ENCODE results near the gene RPLP2.

RPLP2 gene

DNA sequence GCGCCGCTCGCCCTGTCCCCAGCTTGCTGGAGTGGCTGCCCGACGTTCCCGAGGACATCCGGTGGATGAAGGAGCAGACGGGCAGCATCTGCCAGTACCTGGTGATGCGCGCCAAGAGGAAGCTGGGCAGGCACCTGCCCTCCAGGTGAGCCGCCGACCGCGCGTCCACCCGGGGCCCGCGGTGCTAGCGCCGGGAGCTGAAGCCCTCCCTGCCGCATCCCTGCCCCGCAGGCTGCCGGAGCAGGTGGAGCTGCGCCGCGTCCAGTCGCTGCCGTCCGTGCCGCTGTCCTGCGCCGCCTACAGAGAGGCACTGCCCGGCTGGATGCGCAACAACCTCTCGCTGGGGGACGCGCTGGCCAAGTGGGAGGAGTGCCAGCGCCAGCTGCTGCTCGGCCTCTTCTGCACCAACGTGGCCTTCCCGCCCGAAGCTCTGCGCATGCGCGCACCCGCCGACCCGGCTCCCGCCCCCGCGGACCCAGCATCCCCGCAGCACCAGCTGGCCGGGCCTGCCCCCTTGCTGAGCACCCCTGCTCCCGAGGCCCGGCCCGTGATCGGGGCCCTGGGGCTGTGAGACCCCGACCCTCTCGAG lies 14.6 kb downstream of the RPLP2 start:
- no peak for DNase-seq (ENCODE audit: low read depth in 2 of 2)

DNA sequence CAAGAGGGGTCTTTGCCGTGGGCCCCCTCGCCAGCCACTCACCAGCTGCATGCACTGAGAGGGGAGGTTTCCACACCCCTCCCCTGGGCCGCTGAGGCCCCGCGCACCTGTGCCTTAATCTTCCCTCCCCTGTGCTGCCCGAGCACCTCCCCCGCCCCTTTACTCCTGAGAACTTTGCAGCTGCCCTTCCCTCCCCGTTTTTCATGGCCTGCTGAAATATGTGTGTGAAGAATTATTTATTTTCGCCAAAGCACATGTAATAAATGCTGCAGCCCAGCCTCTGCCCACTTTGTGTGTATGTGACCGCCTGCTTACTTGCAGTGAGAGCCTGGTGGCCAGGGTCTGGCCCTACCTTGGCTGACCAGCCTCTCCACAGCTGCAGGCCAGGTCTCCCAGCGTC lies 15.2 kb downstream of the RPLP2 start:
- no peak for DNase-seq (ENCODE audit: low read depth in 2 of 2)

DNA sequence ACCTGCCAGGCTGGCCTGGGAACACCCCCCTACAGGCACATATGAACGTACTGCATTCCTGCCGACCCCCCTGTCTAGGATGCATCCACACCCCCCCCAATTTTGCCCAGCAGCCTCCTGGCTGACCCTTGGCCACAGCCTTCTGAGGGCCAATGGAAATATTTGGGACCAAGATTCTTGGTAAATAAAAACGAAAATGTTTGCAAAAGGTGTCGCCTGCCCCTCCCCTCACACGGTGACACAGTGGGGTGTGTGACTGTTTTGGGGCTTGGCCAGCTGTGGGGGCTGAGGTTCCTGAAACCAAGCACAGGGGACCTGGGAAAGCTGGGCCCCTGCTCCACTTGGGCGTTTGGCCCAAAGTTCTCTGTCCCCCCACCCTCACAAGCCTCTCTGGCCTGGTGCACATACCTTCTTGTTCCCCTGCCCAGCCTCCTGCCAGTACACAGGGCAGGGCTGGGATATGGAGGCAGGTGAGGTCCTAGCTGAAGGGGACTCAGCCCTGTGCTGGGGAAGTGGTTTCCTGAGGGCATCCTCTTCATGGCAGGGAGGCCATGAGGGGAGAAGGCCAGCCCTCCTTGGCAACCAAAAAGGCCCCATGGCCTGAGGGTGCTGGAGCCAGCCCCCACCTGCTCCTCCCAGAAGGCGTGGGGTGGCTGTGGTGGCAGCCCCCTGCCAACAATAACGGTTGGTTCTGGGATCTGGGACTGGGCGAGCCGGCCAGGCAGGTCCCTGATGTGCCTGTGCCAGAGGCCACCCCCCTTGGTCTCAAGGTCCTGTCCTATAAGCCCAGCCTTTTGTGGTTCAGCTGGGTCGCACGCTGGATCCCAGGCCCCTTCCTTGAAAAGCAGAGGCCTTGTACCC lies 15.8 kb downstream of the RPLP2 start:
- no peak for DNase-seq (ENCODE audit: low read depth in 2 of 2)

DNA sequence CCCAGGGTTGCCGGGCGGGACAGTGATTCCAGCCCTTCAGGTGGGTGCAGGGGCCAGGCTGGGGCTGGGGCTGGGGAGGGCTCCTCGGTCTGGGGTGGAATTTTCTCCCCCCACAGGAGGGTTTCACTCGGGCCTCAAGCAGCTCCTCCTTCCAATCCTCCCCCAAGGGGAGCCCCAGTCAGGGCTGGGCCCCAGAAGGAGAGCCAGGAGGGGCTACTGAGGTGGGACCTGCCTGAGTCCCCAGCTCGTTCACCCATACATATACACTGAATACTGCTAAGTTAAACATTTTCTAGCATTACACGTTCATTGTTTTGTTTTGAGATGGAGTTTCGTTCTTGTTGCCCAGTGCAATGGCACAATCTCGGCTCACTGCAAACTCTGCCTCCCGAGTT lies 16.5 kb downstream of the RPLP2 start:
- no peak for DNase-seq (ENCODE audit: low read depth in 2 of 2)

DNA sequence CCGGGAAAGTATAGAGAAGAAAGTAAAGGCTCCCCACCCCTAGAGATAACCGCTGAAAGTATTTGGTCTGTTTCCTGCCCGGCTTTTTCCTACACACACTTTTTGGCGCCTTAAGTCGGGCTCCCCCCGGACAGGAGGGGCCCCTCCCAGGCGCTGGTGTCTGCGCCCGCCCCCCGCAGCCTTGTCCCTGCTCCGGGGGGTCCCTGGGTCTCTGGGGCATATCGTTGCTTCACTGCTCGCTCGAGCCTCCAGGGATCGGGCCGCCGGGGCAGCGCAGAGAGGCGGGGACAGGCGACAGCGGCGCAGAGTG lies 17.0 kb downstream of the RPLP2 start:
- DNase-seq (ENCODE audit: low read depth in 2 of 2), result no peak

DNA sequence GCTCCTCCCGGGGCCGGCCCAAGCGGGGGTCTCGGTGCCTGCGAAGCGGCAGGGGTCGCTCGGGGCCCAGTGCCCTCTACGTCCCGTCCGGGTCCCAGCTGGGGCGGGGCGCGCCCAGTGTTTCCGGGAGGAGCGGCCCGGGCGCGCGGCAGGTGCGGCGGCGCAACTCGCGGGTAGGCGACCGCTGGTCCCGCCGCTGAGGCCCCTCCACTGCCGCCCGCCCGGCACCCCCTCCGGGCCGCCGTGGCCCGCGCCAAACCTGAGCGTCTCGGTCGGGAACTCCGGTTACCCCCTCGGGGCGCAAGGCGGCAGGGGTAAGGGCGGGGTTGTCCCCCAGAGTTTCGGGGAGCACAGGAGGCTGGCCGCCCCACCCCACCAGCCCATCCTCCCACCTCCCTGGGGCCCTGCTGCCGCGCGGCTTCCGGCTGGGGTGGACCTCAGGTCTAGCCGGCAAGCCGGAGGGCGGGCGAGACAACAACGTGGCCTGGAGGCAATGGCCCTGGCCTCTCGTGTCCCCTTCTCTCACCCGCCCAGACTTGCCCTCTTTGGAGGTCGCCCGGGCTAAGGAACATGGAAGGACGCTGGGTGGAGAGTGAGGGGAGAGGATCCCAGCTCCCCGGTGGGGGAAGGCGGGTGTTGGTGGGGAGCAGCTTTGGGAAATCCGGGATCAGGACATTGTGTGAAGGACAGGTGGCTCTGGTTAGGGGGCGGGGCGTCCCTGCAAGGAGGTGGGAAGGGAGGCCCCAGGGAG lies 17.6 kb downstream of the RPLP2 start:
- DNase-seq (ENCODE audit: low read depth in 2 of 2), result no peak

DNA sequence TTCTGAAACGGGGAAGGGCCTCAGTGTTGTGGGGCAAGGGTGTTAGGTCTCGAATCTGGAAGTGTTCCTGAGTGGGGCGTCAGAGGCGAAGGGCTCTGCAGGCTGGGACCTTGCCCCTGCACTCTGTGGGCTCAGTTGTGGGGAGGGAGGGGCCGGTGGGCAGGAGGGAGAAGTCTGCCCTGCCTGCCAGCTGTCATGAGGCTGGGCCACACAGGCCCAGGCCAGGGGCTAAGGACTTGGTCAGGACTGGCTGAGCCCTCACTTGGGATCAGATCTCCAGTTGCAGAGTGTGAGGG lies 18.1 kb downstream of the RPLP2 start, which contains the start of gene CRACR2B:
TSS of gene CRACR2B (plus strand) at position 23 of the 296 bp plus-strand sequence. CDS start 689 bp downstream, outside the sequence.
- DNase-seq (ENCODE audit: low read depth in 2 of 2), result no peak

DNA sequence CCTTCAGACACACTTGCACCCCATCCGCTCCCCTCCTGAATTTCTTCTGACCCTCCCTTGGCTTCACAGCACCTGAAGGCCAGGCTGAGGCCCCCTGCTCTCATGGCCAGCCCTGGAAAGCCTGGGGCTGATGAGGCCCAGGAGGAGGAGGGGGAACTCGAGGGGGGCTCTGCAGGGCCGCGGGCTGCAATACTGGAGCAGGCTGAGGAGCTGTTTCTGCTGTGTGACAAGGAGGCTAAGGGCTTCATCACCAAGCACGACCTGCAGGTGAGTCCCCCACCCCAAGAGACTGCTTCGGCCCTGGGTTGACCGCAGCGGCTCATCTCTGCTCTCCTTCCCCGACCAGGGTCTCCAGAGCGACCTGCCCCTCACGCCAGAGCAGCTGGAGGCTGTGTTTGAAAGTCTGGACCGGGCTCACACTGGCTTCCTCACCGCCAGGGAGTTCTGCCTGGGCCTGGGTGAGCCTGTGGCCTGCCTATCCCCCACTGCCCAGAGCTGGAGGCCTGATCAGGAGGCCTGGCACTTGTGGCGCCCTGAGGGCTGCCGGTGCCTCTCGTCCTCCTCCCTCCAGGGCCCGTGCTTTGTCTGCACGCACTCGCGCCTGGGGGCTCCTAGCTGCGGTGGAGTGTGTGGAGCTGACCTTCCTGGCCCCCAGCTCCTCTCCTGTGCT lies 18.9 kb downstream of the RPLP2 start:
- no peak for DNase-seq (ENCODE audit: low read depth in 2 of 2)

DNA sequence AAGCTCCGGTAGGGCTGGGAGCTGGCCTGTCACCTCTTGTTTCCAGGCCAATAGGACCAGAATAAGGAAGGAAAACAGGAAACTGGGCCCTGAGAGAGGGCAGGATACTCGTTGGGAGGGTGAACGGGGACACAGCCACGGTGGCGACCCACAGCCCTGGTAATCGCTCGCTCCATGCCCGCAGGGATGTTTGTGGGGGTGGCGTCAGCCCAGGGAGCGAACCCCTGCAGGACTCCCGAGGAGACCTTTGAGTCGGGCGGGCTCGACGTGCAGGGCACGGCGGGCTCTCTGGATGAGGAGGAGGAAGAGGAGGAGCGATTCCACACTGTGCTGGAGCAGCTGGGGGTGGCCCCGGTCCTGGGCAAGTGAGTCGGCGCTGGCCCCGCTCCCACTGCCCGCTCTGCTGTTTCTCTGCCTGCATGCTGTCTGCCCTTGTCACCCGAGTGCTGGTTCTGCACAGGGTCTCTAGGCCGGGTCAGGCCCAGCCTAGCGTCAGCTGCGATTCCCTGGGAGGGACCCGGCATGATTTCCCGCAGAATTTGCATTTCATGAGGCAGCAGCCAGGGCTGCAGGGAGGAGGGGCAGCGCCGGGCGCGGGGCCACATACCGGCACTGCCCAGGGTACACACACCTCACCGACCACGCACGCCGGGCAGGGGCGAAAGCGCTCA lies 19.5 kb downstream of the RPLP2 start:
- DNase-seq (ENCODE audit: low read depth in 2 of 2), result no peak

DNA sequence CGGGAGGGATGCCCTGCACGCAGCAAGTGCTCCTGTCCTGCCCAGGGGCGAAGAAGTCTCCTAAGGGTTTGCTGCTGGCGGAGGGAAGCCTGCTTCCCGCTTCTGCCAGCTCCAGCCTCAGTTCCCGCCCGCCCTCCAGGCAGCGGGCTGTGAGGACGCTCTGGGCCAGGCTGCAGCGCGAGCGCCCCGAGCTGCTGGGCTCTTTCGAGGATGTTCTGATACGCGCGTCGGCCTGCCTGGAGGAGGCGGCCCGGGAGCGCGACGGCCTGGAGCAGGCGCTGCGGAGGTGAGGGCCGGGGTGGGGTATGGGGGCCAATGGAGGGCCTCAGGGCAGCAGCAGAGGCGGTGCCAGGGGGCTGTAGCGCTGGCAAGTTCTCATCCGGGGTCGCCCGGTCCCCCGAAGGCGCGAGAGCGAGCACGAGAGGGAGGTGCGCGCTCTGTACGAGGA lies 20.1 kb downstream of the RPLP2 start:
- no peak for DNase-seq (ENCODE audit: low read depth in 2 of 2)

DNA sequence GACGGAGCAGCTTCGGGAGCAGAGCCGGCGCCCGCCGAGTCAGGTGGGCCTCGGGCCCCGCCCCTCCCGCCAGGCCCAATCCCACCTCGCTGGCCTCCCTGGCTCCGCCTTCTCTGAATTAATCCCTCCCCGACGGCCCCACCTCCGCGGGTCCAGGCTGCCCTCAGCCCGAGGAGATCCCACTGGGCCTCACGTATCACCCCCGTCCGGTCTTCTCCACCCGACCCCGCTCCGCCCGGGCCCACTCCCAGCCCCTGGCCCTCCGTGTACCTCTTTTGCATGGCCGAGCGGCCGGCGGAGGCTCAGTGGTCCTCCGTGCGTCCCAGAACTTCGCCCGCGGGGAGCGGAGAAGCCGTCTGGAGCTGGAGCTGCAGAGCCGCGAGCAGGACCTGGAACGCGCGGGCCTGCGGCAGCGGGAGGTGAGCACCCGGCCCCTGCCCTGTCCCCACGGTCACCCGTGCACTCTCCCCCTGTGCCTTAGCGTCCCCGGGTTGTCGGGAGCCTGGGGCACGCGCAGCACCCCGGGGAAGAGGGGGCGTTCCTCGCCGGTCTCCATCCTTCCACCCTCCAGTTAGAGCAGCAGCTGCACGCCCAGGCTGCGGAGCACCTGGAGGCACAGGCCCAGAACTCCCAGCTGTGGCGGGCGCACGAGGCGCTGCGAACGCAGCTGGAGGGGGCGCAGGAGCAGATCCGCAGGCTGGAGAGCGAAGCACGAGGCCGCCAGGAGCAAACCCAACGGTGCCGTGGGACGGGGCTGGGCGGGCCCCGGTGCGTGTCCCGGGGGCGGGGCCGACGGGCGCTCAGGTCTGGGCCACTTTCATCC lies 20.7 kb downstream of the RPLP2 start:
- no peak for DNase-seq (ENCODE audit: low read depth in 2 of 2)

DNA sequence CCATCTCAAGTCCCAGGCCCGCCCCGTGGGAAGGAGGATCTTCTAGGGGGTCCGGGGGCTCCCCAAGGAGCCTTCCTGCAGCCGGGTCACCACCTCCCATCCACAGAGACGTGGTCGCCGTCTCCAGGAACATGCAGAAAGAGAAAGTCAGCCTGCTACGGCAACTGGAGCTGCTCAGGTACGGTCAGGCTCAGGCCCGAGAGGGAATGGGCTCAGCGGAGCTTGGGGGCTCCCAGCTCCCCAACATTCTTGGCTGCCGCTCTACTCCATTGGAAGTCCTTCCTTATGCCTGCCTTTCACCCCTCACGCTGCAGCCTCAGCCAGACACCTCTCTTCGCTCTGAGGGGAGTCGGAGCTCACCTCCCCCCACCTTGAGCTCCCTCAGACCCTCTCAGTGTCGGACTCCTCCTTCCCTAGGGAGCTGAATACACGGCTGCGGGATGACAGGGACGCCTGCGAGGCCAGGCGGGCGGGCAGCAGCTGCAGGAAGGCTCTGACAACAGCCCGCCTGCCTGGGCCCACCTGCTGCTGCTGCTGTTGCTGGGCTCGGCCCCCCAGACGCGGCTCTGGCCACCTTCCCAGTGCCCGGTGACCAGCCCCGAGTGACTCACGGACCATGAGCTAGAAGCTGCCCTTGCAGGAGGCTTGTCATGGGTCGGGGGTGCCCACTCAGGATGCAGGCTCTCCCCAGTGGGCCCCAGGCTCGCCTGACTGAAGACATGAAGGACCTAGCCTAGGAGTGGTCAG lies 21.5 kb downstream of the RPLP2 start:
- no peak for DNase-seq (ENCODE audit: low read depth in 2 of 2)

DNA sequence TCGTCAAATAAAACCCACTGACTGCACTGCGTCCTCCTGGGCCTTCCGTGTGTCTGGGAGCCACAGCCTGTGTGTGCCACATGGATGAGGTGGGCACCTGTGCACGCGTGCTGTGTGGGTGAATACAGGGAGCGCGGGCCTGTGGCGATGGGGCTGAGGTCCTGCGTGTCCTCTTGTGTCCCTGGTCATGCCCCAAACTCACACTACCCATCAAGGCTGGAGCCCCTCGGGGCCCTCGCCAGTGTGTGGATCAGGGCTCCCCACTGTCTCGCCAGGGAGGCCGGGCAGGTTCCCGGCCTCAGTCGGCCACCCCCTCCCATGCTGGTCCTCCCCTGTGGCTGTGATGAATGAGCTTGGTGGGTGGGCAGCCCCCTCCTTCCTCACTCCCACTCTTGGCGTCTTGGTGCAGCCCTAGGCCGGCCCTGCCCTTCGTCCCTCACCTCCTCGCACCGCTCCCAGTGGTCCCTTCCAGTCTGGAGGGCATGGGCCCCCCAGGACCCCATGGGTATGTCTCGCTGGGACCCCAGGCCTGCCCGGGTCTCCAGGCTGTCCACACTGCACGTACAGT lies 22.3 kb downstream of the RPLP2 start:
- DNase-seq (ENCODE audit: low read depth in 2 of 2), result no peak

DNA sequence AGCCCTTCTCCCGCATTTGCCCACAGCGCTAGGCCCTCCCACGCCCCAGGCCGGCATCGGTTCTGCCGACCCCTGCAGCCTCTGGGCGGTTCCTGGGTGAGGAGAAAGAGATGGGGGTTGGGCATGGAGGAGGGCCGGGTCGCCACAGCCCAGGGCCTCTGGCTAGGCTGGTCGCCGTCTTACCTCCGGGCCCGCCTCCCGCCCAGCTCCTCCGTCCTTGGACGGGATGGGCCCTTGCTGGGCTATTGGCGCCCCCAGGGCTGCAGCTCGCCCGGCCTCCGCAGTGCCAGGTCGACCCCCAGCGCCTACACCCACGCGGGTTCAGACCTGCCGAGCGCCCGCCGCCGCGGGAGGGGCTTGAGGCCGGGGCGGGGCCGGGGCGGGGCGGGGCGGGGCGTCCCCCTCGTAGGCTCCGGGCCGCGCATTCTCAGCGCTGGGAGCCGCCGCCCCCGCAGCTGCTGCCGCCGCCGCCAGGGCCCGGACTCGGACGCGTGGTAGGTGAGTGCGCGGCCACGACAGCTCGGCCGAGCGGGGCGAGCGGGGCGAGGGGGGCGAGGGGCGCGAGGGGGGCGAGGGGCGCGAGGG lies 22.9 kb downstream of the RPLP2 start, which contains the start of gene CD151:
TSS of gene CD151 (plus strand) at position 424 of the 585 bp plus-strand sequence. CDS start 3,118 bp downstream, outside the sequence.
- no peak for DNase-seq (ENCODE audit: low read depth in 2 of 2)

DNA sequence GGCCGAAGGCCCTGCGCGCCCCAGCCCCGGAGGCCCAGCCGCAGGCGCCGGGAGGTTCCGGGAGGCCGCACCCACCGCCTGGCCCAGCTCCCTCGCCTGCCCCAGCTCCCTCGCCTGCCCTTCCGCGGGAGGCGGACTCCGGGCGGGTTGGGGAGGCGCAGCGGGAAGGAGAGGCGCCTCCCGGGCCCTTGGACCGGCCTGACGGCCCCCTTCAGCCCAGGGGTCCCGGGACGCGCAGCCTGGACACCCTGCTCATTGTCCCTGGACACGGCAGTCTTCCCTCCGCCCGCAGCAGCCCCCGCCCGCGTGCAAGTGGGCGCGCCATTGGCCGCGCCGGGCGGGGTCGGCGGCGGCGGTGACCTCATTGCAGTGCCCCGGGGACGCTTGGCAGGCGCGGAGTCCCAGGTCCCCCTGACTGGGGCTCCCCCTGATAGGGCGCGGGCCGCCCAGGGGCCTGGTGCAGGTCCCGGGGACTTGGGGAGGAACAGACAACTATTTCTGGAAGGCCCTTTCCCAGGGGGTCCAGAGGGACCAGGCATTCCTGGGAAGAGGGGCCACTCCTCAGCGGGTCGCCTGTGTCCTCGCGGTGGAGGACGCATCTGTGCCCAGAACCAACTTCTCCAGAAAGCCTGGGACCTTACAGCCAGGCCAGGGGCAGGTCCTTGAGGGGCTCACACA lies 23.5 kb downstream of the RPLP2 start:
- DNase-seq (ENCODE audit: low read depth in 2 of 2), result no peak

DNA sequence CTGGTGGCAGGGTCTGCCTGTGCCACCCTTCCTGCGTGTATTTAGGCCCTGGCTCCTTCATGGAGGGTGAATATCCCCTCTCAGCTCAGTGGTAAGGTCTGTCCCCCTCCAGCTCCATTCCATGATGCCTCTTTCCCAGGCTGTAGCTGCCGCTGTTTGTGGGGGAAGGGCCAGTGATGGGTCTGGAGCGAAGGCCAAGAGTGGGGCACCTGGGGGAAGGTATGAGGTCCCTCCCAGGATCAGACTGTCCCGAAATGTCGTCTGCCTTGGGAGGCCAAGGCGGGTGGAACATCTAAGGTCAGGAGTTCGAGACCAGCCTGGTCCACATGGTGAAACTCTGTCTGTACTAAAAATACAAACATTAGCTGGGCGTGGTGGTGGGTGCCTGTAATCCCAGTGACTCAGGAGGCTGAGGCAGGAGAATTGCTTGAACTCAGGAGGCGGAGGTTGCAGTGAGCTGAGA lies 24.1 kb downstream of the RPLP2 start:
- DNase-seq (ENCODE audit: low read depth in 2 of 2), result no peak

DNA sequence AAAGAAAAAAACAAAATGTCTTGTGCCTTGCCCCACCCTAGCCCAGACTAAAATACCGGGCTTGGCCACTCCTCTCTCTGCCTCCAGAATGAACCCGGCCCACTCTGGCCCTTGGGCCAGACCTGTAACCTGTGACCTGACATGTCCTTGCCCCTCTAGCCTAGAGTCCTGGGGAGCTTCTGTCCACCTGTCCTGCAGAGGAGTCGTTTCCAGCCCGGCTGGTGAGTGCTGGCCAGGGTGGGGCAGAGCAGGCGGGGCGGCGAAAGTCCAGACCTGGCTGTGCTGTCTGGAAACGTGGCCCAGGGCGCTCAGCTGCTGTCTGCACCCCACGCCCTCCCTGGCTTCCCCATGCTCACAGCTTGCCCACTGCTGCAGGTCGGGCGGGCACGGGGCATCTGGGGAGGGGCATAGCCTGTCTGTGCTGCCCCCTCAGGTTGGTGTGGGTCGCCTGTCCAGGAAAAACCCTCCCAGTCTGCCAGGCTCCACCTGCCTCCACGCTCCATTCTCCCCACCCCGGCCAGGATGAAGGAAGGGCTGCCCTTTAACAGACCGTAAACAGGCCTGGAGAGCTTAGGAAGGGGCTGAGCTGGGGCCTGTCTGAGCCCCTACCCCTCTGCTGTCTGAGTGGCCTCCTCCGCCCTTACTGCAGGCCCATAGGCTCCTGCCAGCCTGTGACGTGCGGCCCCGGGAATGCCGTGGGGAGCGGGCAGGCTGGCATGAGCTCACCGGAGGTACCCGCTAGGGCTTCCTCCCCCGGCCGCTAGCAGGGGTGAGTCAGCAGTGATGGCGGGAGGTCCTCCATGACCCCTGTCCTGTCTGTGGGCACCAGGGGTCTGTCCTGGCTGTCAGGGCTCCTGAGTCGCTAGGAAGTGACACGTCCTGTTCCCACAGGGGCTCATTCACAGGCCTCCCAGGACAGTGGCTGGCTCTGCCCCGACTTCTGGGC lies 24.9 kb downstream of the RPLP2 start:
- DNase-seq (ENCODE audit: low read depth in 2 of 2), result no peak

DNA sequence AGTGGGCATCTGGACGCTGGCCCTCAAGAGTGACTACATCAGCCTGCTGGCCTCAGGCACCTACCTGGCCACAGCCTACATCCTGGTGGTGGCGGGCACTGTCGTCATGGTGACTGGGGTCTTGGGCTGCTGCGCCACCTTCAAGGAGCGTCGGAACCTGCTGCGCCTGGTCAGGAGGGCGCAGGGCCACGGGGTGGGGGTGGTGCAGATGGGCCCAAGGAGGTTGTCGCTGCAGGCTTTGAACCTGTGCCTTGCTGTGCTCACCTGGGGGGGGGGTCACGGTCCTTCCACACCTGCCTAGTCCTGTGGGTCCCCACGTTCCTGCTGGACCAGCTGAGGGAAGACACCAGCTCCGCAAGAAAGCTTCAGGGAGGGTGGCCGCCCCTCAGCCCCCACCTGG lies 26.5 kb downstream of the RPLP2 start:
- DNase-seq (ENCODE audit: low read depth in 2 of 2), result no peak
